Body of pancreas (tissue), 4 donors: ENCODE data around the gene ZNF613. TPM values are rescaled to one million over a fixed set of nuclear protein-coding genes. Genes with fewer than 3 reads are reported as not detected.

ENCODE experiments used
- ATAC-seq: fragments of 150-250 bp; one replicate; pipeline ENCODE4 v1.9.1; 2016
- DNase-seq, 4 donors: peaks; one replicate each; pipeline ENCODE4 v3.0.0-alpha.2; 2019
- H3K27ac ChIP-seq, 4 donors: fragments of 200-600 bp; sonication (generic); 1 replicate in 3 of 4; 2 replicates in 1 of 4; pipeline versions ENCODE4 v1.5.1 to v1.6.1; 2016 to 2019; ENCODE audit warnings: mild to moderate bottlenecking in 1 of 4, mixed read lengths in 1 of 4, moderate library complexity in 1 of 4
- H3K27me3 ChIP-seq, 2 donors: fragments of 200-600 bp; sonication (generic); one replicate each; pipeline ENCODE4 v1.6.0; 2016; ENCODE audit warnings: mild to moderate bottlenecking in 1 of 2
- H3K36me3 ChIP-seq, 2 donors: fragments of 200-600 bp; sonication (generic); replicated peaks in 1 of 2; 2 replicates each; pipeline ENCODE4 v1.5.1; 2016; ENCODE audit warnings: low read depth in 2 of 2; ENCODE audit not compliant: insufficient read depth in 1 of 2
- H3K4me1 ChIP-seq: fragments of 200-600 bp; sonication (generic); one replicate; pipeline ENCODE4 v1.6.0; 2016
- H3K4me3 ChIP-seq, 2 donors: fragments of 200-600 bp; sonication (generic); 1 replicate in 1 of 2; 2 replicates in 1 of 2; pipeline ENCODE4 v1.5.1; 2016 to 2019
- H3K9me3 ChIP-seq, 3 donors: fragments of 200-600 bp; sonication (generic); 1 replicate in 2 of 3; 2 replicates in 1 of 3; pipeline ENCODE4 v1.5.1; 2016
- POLR2A ChIP-seq, 3 donors: fragments of 450-650 bp; IDR thresholded peaks; one replicate each; pipeline ENCODE4 v1.6.1; 2016; ENCODE audit warnings: antibody characterized with exemption in 3 of 3, mild to moderate bottlenecking in 2 of 3
- WGBS, 2 donors: methylation state at CpG; one replicate each; pipeline ENCODE4 v1.1.5; 2017; 5-methylcytosine and 5-hydroxymethylcytosine counted together
- intact Hi-C: fragments of 100-400 bp; cut with DNase I; formaldehyde crosslinking; loops from one replicate; pipeline ENCODE4 v1.15.1; 2023
- total RNA-seq, 2 donors: library from RNA; depleted of rRNA; stranded (reverse); fragments of >200 nt; gene quantifications; one replicate each; pipeline ENCODE4 v1.1.0, GENCODE V29; 2016
- TF ChIP-seq, protein P1 (sequence below), 7 experiments: fragments of 450-650 bp in 4 of 7; fragments of 200-600 bp in 3 of 7; sonication (generic) in 3 of 7; IDR thresholded peaks; one replicate each; pipeline ENCODE4 v1.5.1; 2016 to 2019; ENCODE audit warnings: antibody characterized with exemption in 7 of 7

Gene ZNF613
- total RNA-seq, 2 donors from 2014 or later, result 2.3 to 10.5 TPM

DNA sequence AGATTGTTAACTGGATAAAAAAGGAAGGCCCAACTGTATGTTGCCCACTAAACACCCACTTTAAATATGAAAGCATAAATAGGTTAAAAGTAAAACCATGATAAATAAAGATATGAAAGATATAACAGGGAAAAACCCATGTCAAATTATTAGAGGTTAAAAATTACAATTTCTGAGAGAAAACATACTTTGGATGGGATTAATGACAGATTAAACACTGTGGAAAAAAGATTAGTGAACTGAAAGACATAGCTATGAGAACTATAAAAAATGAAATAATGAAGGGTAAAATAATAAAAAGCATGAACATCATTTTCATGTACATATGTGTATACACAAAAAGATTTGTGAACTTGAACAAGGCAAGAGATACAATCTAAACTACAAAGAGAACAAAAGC, 37.3 kb upstream of the ZNF613 start:
- ATAC-seq (no peak), DNase-seq (no peak)
- Histone ChIP-seq H3K4me1 (peaks cover 6% of the 10 kb centered on the region), H3K36me3 (peaks cover 25 to 41% of the 10 kb centered on the region in 2 donors), H3K27ac (no peak overlapping the region), H3K27me3 (no peaks in the 10 kb centered on the region), H3K4me3 (no peak overlapping the region), H3K9me3 (peaks cover 0 to 59% (median 3%) of the 10 kb centered on the region in 3 donors)
- TF ChIP-seq, protein P1, sequence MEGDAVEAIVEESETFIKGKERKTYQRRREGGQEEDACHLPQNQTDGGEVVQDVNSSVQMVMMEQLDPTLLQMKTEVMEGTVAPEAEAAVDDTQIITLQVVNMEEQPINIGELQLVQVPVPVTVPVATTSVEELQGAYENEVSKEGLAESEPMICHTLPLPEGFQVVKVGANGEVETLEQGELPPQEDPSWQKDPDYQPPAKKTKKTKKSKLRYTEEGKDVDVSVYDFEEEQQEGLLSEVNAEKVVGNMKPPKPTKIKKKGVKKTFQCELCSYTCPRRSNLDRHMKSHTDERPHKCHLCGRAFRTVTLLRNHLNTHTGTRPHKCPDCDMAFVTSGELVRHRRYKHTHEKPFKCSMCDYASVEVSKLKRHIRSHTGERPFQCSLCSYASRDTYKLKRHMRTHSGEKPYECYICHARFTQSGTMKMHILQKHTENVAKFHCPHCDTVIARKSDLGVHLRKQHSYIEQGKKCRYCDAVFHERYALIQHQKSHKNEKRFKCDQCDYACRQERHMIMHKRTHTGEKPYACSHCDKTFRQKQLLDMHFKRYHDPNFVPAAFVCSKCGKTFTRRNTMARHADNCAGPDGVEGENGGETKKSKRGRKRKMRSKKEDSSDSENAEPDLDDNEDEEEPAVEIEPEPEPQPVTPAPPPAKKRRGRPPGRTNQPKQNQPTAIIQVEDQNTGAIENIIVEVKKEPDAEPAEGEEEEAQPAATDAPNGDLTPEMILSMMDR (IDR thresholded peaks at IDR 0.05), result no peak
- TF ChIP-seq POLR2A (IDR thresholded peaks at IDR 0.05), result no peak
- intact Hi-C loops, result no loop called here

DNA sequence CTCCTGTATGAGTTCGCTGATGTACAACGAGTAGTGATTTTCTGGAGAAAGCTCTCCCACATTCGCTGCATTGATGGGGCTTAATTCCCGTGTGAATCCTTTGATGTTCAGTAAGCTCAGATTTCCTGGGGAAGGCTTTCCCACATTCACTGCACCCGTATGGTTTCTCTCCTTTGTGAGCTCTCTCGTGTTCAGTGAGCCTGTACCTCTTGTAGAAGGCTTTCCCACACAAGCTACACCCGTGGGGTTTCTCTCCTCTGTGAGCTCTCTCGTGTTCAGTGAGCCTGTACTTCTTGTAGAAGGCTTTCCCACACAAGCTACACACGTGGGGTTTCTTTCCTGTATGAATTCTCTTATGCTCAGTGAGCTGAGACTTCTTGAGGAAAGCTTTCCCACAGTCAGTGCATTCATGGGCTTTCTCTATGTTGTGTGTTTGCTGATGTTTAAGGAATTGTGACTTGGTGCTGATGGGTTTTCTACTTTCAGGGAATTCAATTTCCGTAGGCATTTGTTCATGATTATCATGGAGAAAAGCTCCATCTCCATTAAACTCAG, 36.0 kb upstream of the ZNF613 start:
- WGBS, 2 donors, result 95% methylated on average over 10 of the region's 10 CpGs
- no peak overlapping the region for H3K4me3 ChIP-seq
- peaks cover 0 to 71% (median 3%) of the 10 kb centered on the region in 3 donors for H3K9me3 ChIP-seq
- TF ChIP-seq, protein P1 (IDR thresholded peaks at IDR 0.05), result no peak
- no peak for TF ChIP-seq POLR2A (IDR thresholded peaks at IDR 0.05)
- H3K27ac ChIP-seq, result no peak overlapping the region
- H3K36me3 ChIP-seq, result peaks cover 36 to 54% of the 10 kb centered on the region in 2 donors
- H3K27me3 ChIP-seq, result no peaks in the 10 kb centered on the region
- DNase-seq (no peak), ATAC-seq (no peak)
- peaks cover 6% of the 10 kb centered on the region for H3K4me1 ChIP-seq
- intact Hi-C loops, result no loop called here

- intact Hi-C loops, result no loop called here
- no peak for TF ChIP-seq POLR2A (IDR thresholded peaks at IDR 0.05)
- TF ChIP-seq, protein P1 (IDR thresholded peaks at IDR 0.05), result no peak
- Histone ChIP-seq H3K9me3 (peaks cover 0 to 32% (median 0%) of the 10 kb centered on the region in 3 donors), H3K27ac (no peak overlapping the region), H3K4me1 (peaks cover 11% of the 10 kb centered on the region), H3K36me3 (peaks cover 4 to 22% of the 10 kb centered on the region in 2 donors), H3K27me3 (no peaks in the 10 kb centered on the region), H3K4me3 (no peak overlapping the region)
- DNase-seq, result no peak
- no peak for ATAC-seq
- WGBS, 2 donors, result 91 to 96% methylated on average over 4 of the region's 4 CpGs
Measured at GRCh38 chr19:51901860-51902259, 25.4 kb upstream of the ZNF613 start.

DNA sequence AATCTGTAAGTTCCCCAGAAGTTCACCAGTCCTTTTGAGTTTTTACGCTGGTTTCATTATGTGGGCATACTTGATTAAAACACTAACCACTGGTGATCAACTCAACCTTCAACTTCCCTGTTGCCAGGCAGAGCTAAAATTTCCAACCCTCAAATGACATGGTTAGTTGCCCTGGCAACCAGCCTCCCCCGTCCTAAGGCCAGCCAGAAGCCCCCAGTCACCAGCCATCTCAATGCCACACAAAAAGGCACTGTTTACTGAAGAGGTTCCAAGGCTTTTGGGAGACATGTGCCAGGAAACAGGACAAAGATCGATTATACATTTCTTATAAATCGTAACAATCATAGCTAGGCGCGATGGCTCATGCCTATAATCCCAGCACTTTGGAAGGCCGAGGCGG, 24.1 kb upstream of the ZNF613 start:
- intact Hi-C loops, result no loop called here
- no peak for ATAC-seq
- Histone ChIP-seq H3K4me3 (no peak overlapping the region), H3K27ac (no peak overlapping the region), H3K36me3 (peaks cover 3 to 18% of the 10 kb centered on the region in 2 donors), H3K27me3 (no peaks in the 10 kb centered on the region), H3K4me1 (peaks cover 11% of the 10 kb centered on the region), H3K9me3 (peaks cover 0 to 24% (median 0%) of the 10 kb centered on the region in 3 donors)
- TF ChIP-seq, protein P1 (IDR thresholded peaks at IDR 0.05), result no peak
- no peak for TF ChIP-seq POLR2A (IDR thresholded peaks at IDR 0.05)
- WGBS, 2 donors, result 77 to 90% methylated on average over 8 of the region's 8 CpGs
- DNase-seq, result no peak
